ENCODE measurements around the gene COLQ. TPM values are rescaled to one million over a fixed set of nuclear protein-coding genes. Genes with fewer than 3 reads are reported as not detected.
"Not testable (repeated sequence)": the region's sequence is repeated elsewhere in the genome, so short reads cannot be mapped to it uniquely, and the experiment has no call there.

The COLQ gene
- total RNA-seq, 1 experiment from 2014 or later = 1.3 TPM

GRCh38 chr3:15536856-15537255 lies 15.3 kb upstream of the COLQ start:
- Mint-ChIP-seq H3K4me3 (ENCODE audit: low read depth, unreplicated experiment) (no peak overlapping the region), H3K4me1 (ENCODE audit: low read depth, unreplicated experiment) (no peaks in the 10 kb centered on the region), H3K27ac (ENCODE audit: unreplicated experiment) (no peak overlapping the region), H3K9me3 (ENCODE audit: low read depth, unreplicated experiment) (no peaks in the 10 kb centered on the region), H3K27me3 (ENCODE audit: unreplicated experiment) (no peaks in the 10 kb centered on the region), H3K36me3 (ENCODE audit: insufficient read depth, unreplicated experiment) (no peaks in the 10 kb centered on the region)
- CTCF ChIA-PET = no interaction called here
- BruUV-seq (replicated peaks) = no TSS peak
- intact Hi-C loops (cut with micrococcal nuclease; ENCODE audit: unreplicated experiment) = no loop called here
- TF ChIP-seq CTCF (IDR thresholded peaks at IDR 0.05; ENCODE audit: unreplicated experiment) = no peak
- no peak for DNase-seq

- CTCF ChIA-PET = no interaction called here
- no peak for TF ChIP-seq CTCF (IDR thresholded peaks at IDR 0.05; ENCODE audit: unreplicated experiment)
- no peaks in the 10 kb centered on the region for H3K36me3 Mint-ChIP-seq (ENCODE audit: insufficient read depth, unreplicated experiment)
- no peaks in the 10 kb centered on the region for H3K9me3 Mint-ChIP-seq (ENCODE audit: low read depth, unreplicated experiment)
- intact Hi-C loops (cut with micrococcal nuclease; ENCODE audit: unreplicated experiment) = no loop called here
- no peak for DNase-seq
- no peaks in the 10 kb centered on the region for H3K4me1 Mint-ChIP-seq (ENCODE audit: low read depth, unreplicated experiment)
- BruUV-seq (replicated peaks) = no TSS peak
- no peak overlapping the region for H3K4me3 Mint-ChIP-seq (ENCODE audit: low read depth, unreplicated experiment)
- peaks cover 6% of the 10 kb centered on the region for H3K27me3 Mint-ChIP-seq (ENCODE audit: unreplicated experiment)
- no peak overlapping the region for H3K27ac Mint-ChIP-seq (ENCODE audit: unreplicated experiment)
Measured at GRCh38 chr3:15535732-15536131, 14.2 kb upstream of the COLQ start.

GRCh38 chr3:15532614-15533013 lies 11.1 kb upstream of the COLQ start:
- H3K4me3 Mint-ChIP-seq (ENCODE audit: low read depth, unreplicated experiment); intact Hi-C loops (cut with micrococcal nuclease; ENCODE audit: unreplicated experiment); BruUV-seq (replicated peaks); CTCF ChIA-PET; DNase-seq; H3K9me3 Mint-ChIP-seq (ENCODE audit: low read depth, unreplicated experiment); H3K27ac Mint-ChIP-seq (ENCODE audit: unreplicated experiment); H3K4me1 Mint-ChIP-seq (ENCODE audit: low read depth, unreplicated experiment); H3K36me3 Mint-ChIP-seq (ENCODE audit: insufficient read depth, unreplicated experiment): not testable (repeated sequence)
- H3K27me3 Mint-ChIP-seq (ENCODE audit: unreplicated experiment) = peaks cover 23% of the 10 kb centered on the region

- CTCF ChIA-PET = no interaction called here
- Mint-ChIP-seq H3K27me3 (ENCODE audit: unreplicated experiment) (peaks cover 23% of the 10 kb centered on the region), H3K4me1 (ENCODE audit: low read depth, unreplicated experiment) (no peaks in the 10 kb centered on the region), H3K9me3 (ENCODE audit: low read depth, unreplicated experiment) (no peaks in the 10 kb centered on the region), H3K4me3 (ENCODE audit: low read depth, unreplicated experiment) (no peak overlapping the region), H3K27ac (ENCODE audit: unreplicated experiment) (no peak overlapping the region), H3K36me3 (ENCODE audit: insufficient read depth, unreplicated experiment) (no peaks in the 10 kb centered on the region)
- intact Hi-C loops (cut with micrococcal nuclease; ENCODE audit: unreplicated experiment) = no loop called here
- no TSS peak for BruUV-seq (replicated peaks)
- DNase-seq = no peak
- no peak for TF ChIP-seq CTCF (IDR thresholded peaks at IDR 0.05; ENCODE audit: unreplicated experiment)
Measured at GRCh38 chr3:15531346-15531745, 9.8 kb upstream of the COLQ start.

GRCh38 chr3:15528854-15529537 lies 7.5 kb upstream of the COLQ start:
- TF ChIP-seq CTCF (IDR thresholded peaks at IDR 0.05; ENCODE audit: unreplicated experiment) = no peak
- intact Hi-C loops (cut with micrococcal nuclease; ENCODE audit: unreplicated experiment) = no loop called here
- no peaks in the 10 kb centered on the region for H3K36me3 Mint-ChIP-seq (ENCODE audit: insufficient read depth, unreplicated experiment)
- no peak overlapping the region for H3K27ac Mint-ChIP-seq (ENCODE audit: unreplicated experiment)
- peaks cover 23% of the 10 kb centered on the region for H3K27me3 Mint-ChIP-seq (ENCODE audit: unreplicated experiment)
- H3K4me3 Mint-ChIP-seq (ENCODE audit: low read depth, unreplicated experiment) = no peak overlapping the region
- no peak for DNase-seq
- BruUV-seq (replicated peaks) = no TSS peak
- no peaks in the 10 kb centered on the region for H3K9me3 Mint-ChIP-seq (ENCODE audit: low read depth, unreplicated experiment)
- CTCF ChIA-PET = no interaction called here
- H3K4me1 Mint-ChIP-seq (ENCODE audit: low read depth, unreplicated experiment) = no peaks in the 10 kb centered on the region
